ENCODE measurements around the gene DNAJC13.

DNA sequence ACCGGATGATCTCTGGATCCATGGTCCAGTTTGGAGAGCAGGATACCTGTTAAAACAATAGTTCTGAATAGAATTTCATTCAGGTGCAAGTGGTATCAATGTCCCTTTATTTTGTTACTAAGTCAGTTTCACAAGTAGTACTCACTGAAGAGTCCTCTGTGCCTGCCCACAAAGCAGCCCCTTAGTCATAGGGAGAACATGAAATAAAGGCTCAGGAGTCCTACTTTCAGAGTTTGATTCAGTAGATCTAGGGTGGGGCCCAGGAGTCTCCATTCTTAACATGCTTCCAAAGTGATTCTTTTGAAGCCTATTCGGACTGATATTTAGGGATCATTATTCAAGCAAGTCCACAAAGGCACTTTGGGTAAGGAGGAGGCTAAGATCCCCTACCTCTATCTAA is 100.0 kb downstream of the DNAJC13 start:
- TF ChIP-seq CTCF (conservative IDR thresholded peaks at IDR 0.05; ENCODE audit: low read length) (no peak), EZH2phosphoT487 (IDR thresholded peaks at IDR 0.05; ENCODE audit: borderline replicate concordance, low read depth, low read length) (no peak)

Measured in OCI-LY7 (cell line).